Gastroesophageal sphincter (tissue), 3 donors: ENCODE measurements around the gene UNC93A.

Experiments used
- EP300 ChIP-seq: sonication (generic); formaldehyde crosslinking; IDR thresholded peaks from one replicate; pipeline ENCODE4 v1.6.1; 2017; ENCODE audit warnings: antibody characterized with exemption, mild to moderate bottlenecking
- POLR2A ChIP-seq, 2 donors: fragments of 450-650 bp; IDR thresholded peaks; one replicate each; pipeline ENCODE4 v1.6.1; 2017; ENCODE audit warnings: antibody characterized with exemption in 2 of 2, mild to moderate bottlenecking in 2 of 2, moderate library complexity in 1 of 2
- POLR2AphosphoS5 ChIP-seq: sonication (generic); formaldehyde crosslinking; IDR thresholded peaks from one replicate; pipeline ENCODE4 v1.6.1; 2017; ENCODE audit warnings: antibody characterized with exemption
- TF ChIP-seq, protein P1 (sequence below), 4 experiments: fragments of 200-600 bp in 2 of 4; fragments of 450-650 bp in 2 of 4; sonication (generic) in 1 of 4; IDR thresholded peaks; one replicate each; pipeline ENCODE4 v1.5.1; 2017 to 2019; ENCODE audit warnings: antibody characterized with exemption in 4 of 4, mild to moderate bottlenecking in 2 of 4, moderate library complexity in 2 of 4

DNA sequence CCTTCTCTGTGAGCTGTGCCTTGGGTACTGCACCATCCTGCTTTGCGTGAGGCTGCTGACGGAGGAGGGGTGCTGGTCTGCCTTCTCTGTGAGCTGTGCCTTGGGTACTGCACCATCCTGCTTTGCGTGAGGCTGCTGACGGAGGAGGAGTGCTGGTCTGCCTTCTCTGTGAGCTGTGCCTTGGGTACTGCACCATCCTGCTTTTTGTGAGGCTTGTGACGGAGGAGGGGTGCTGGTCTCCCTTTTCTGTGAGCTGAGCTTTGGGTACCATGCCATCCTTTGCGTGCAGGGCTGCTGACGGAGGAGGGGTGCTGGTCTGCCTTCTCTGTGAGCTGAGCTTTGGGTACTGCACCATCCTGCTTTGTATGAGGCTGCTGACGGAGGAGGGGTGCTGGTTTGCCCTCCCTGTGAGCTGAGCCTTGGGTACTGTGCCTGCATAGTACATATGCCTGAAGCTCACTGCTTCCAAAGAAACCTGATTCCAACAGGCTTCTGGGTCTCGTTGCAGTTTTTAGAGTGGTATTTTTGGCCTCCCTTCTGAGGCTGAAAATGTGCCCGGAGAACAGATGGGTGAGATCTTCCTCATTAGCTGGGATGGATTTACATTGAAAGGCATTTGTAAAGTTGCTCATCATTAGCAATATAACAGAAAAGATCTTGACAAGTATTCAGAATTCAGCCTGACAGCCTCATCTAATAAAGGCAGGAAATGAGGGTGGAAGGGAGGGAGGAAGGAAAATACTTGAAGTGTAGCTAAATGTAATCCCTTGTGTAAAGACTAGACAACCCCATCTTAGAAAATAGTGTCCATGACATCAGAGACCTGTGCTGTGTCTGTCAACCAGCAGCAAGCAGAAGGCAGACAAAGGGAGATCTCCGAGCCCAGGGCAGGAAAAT is 46.8 kb upstream of the UNC93A start:
- TF ChIP-seq EP300, result no peak
- no peak for TF ChIP-seq POLR2AphosphoS5
- TF ChIP-seq, protein P1, sequence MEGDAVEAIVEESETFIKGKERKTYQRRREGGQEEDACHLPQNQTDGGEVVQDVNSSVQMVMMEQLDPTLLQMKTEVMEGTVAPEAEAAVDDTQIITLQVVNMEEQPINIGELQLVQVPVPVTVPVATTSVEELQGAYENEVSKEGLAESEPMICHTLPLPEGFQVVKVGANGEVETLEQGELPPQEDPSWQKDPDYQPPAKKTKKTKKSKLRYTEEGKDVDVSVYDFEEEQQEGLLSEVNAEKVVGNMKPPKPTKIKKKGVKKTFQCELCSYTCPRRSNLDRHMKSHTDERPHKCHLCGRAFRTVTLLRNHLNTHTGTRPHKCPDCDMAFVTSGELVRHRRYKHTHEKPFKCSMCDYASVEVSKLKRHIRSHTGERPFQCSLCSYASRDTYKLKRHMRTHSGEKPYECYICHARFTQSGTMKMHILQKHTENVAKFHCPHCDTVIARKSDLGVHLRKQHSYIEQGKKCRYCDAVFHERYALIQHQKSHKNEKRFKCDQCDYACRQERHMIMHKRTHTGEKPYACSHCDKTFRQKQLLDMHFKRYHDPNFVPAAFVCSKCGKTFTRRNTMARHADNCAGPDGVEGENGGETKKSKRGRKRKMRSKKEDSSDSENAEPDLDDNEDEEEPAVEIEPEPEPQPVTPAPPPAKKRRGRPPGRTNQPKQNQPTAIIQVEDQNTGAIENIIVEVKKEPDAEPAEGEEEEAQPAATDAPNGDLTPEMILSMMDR (IDR thresholded peaks at IDR 0.05), result no peak
- no peak for TF ChIP-seq POLR2A (IDR thresholded peaks at IDR 0.05)
